Thyroid gland (tissue), 4 donors: ENCODE measurements around the gene GCK. TPM values are rescaled to one million over a fixed set of nuclear protein-coding genes. Genes with fewer than 3 reads are reported as not detected.

ENCODE experiments used
- DNase-seq, 2 donors: peaks; one replicate each; pipeline ENCODE4 v3.0.0-alpha.2; 2019
- H3K27ac ChIP-seq, 3 donors: fragments of 200-600 bp; sonication (generic); 1 replicate in 2 of 3; 2 replicates in 1 of 3; pipeline ENCODE4 v1.5.1; 2016 to 2019; ENCODE audit warnings: mild to moderate bottlenecking in 1 of 3, moderate library complexity in 1 of 3
- H3K27me3 ChIP-seq: fragments of 200-600 bp; sonication (generic); one replicate; pipeline ENCODE4 v1.5.1; 2019
- H3K36me3 ChIP-seq, 2 donors: fragments of 200-600 bp; sonication (generic); one replicate each; pipeline ENCODE4 v1.5.1; 2016 to 2019
- H3K4me1 ChIP-seq, 2 donors: fragments of 200-600 bp; sonication (generic); one replicate each; pipeline ENCODE4 v1.5.1; 2017 to 2019
- H3K4me3 ChIP-seq, 3 donors: fragments of 200-600 bp; sonication (generic); replicated peaks in 1 of 3; 1 replicate in 2 of 3; 2 replicates in 1 of 3; pipeline ENCODE4 v1.5.1; 2016; ENCODE audit warnings: mild to moderate bottlenecking in 1 of 3
- H3K9me3 ChIP-seq: fragments of 200-600 bp; sonication (generic); one replicate; pipeline ENCODE4 v1.5.1; 2017
- POLR2A ChIP-seq, 2 donors: fragments of 450-650 bp; IDR thresholded peaks; one replicate each; pipeline ENCODE4 v1.6.1; 2017; ENCODE audit warnings: antibody characterized with exemption in 2 of 2, mild to moderate bottlenecking in 2 of 2, moderate library complexity in 1 of 2
- WGBS, 2 donors: methylation state at CpG; one replicate each; pipeline ENCODE4 v1.1.5; 2017; 5-methylcytosine and 5-hydroxymethylcytosine counted together
- intact Hi-C: fragments of 100-400 bp; cut with DNase I; formaldehyde crosslinking; loops from one replicate; pipeline ENCODE4 v1.15.1; 2023
- total RNA-seq, 4 donors: library from RNA; depleted of rRNA; stranded (reverse); fragments of >200 nt; gene quantifications; one replicate each; pipeline ENCODE4 v1.2.3, GENCODE V29; 2016
- TF ChIP-seq, protein P1 (sequence below), 6 experiments: fragments of 200-600 bp in 3 of 6; fragments of 450-650 bp in 3 of 6; sonication (generic) in 3 of 6; IDR thresholded peaks; one replicate each; pipeline ENCODE4 v1.5.1; 2016 to 2019; ENCODE audit warnings: antibody characterized with exemption in 6 of 6, mild to moderate bottlenecking in 2 of 6, inconsistent platforms in 1 of 6, moderate library complexity in 1 of 6

GCK gene
- total RNA-seq, 4 donors from 2014 or later, result 0.22 to 0.73 TPM; not detected in 2

DNA sequence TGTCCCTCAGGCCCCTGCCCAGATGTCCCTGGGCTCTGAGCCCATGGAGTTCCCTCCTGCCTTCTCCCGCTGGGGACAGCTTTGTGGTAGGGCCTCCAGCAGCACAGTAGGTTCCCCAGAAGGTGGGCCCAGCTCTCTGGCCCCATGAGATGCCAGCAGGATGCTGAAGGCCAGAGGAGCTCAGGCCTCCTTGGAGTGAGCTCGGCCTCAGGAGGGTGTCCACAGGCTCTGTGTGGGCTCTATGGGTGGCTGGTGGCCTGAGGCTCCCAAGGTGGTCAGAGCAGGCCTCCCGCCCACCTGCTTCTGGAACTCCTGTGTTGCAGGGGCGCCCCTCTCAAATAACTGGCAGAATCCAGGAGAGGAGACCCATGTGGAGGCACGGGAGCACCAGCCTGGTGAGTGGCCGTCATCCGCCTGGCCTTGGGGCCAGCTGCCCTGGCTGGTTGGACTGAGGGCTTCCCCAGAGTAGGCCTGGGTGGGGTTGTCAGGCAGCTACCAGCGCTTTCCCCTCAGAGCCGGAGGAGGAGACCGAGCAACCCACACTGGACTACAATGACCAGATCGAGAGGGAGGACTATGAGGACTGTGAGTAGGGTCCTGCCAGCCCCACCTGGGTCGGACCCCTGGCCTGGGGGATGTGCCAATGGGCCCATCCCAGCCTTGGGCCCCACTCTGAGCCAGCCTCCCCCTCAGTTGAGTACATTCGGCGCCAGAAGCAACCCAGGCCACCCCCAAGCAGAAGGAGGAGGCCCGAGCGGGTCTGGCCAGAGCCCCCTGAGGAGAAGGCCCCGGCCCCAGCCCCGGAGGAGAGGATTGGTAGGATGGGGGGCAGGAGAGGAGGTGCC lies 81.9 kb downstream of the GCK start:
- 91 to 100% methylated on average over 3 to 12 of the region's 18 CpGs for WGBS, 2 donors
- Histone ChIP-seq H3K4me3 (no peak overlapping the region), H3K27me3 (no peaks in the 10 kb centered on the region), H3K4me1 (peaks cover 0 to 14% of the 10 kb centered on the region in 2 donors), H3K9me3 (no peaks in the 10 kb centered on the region), H3K36me3 (no peaks in the 10 kb centered on the region), H3K27ac (peak overlapping the region in 1 of 3 donors; percentile 41)
- no peak for DNase-seq
- TF ChIP-seq, protein P1, sequence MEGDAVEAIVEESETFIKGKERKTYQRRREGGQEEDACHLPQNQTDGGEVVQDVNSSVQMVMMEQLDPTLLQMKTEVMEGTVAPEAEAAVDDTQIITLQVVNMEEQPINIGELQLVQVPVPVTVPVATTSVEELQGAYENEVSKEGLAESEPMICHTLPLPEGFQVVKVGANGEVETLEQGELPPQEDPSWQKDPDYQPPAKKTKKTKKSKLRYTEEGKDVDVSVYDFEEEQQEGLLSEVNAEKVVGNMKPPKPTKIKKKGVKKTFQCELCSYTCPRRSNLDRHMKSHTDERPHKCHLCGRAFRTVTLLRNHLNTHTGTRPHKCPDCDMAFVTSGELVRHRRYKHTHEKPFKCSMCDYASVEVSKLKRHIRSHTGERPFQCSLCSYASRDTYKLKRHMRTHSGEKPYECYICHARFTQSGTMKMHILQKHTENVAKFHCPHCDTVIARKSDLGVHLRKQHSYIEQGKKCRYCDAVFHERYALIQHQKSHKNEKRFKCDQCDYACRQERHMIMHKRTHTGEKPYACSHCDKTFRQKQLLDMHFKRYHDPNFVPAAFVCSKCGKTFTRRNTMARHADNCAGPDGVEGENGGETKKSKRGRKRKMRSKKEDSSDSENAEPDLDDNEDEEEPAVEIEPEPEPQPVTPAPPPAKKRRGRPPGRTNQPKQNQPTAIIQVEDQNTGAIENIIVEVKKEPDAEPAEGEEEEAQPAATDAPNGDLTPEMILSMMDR (IDR thresholded peaks at IDR 0.05), result no peak
- no peak for TF ChIP-seq POLR2A (IDR thresholded peaks at IDR 0.05)
- intact Hi-C loops, result no loop called here

DNA sequence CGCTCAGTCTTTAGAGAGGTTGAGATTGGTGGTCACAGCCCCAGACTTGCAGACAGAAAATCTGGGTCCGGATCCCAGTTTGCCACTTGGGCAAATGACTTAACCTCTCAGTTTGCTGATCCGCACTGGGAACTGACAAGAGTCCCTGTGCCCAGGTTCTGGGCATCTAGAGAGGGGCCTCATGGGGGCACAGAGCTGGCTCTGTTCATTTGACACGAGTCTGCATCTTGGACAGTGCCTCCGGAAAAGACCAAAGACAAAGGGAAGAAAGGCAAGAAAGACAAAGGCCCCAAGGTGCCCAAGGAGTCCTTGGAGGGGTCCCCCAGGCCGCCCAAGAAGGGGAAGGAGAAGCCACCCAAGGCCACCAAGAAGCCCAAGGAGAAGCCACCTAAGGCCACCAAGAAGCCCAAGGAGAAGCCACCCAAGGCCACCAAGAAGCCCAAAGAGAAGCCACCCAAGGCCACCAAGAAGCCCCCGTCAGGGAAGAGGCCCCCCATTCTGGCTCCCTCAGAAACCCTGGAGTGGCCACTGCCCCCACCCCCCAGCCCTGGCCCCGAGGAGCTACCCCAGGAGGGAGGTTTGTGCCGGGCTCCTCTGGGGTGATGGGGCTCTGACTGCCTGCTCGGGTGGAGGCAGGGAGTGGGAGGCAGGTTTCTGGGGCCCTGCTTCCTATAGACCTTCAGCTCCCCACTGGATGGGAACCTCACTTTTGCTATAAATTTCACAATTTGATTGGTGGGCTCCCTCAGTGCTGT lies 82.8 kb downstream of the GCK start:
- TF ChIP-seq, protein P1 (IDR thresholded peaks at IDR 0.05), result no peak
- no peak for TF ChIP-seq POLR2A (IDR thresholded peaks at IDR 0.05)
- peak overlapping the region in 1 of 3 donors; percentile 52 for H3K4me3 ChIP-seq
- H3K27ac ChIP-seq, result peak overlapping the region in 1 of 3 donors; percentile 87
- H3K27me3 ChIP-seq, result no peaks in the 10 kb centered on the region
- intact Hi-C loops, result no loop called here
- 80 to 86% methylated on average over 9 of the region's 10 CpGs for WGBS, 2 donors
- no peaks in the 10 kb centered on the region for H3K9me3 ChIP-seq
- H3K4me1 ChIP-seq, result peaks cover 0 to 14% of the 10 kb centered on the region in 2 donors
- no peaks in the 10 kb centered on the region for H3K36me3 ChIP-seq
- DNase-seq, result no peak

DNA sequence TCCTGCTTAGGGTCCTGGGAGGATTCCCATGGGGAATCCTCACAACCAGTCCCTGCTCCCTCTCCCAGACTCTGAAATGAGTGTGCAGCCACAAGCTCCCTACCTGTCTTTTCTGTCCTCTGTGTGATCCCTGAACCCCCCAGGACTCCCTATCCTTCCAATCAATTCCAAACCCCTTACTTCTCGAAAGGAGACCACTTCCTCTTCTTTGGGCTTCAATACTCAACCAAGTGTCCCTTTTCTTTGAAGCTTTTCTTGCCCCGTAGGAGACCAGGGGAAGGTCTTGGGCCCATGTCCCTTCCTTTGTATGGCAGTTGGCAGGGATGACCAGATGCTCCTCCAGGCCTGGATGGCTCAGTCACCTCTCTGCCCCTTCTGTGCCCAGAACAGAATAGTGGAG lies 83.4 kb downstream of the GCK start:
- Histone ChIP-seq H3K27me3 (no peaks in the 10 kb centered on the region), H3K4me1 (peaks cover 0 to 14% of the 10 kb centered on the region in 2 donors), H3K9me3 (no peaks in the 10 kb centered on the region), H3K36me3 (no peaks in the 10 kb centered on the region), H3K4me3 (peak overlapping the region in 1 of 3 donors; percentile 52), H3K27ac (peak overlapping the region in 2 of 3 donors; percentile 87)
- 78% methylated on average over 2 of the region's 2 CpGs for WGBS, 2 donors
- intact Hi-C loops, result no loop called here
- TF ChIP-seq, protein P1 (IDR thresholded peaks at IDR 0.05), result no peak
- no peak for TF ChIP-seq POLR2A (IDR thresholded peaks at IDR 0.05)
- DNase-seq, result no peak

DNA sequence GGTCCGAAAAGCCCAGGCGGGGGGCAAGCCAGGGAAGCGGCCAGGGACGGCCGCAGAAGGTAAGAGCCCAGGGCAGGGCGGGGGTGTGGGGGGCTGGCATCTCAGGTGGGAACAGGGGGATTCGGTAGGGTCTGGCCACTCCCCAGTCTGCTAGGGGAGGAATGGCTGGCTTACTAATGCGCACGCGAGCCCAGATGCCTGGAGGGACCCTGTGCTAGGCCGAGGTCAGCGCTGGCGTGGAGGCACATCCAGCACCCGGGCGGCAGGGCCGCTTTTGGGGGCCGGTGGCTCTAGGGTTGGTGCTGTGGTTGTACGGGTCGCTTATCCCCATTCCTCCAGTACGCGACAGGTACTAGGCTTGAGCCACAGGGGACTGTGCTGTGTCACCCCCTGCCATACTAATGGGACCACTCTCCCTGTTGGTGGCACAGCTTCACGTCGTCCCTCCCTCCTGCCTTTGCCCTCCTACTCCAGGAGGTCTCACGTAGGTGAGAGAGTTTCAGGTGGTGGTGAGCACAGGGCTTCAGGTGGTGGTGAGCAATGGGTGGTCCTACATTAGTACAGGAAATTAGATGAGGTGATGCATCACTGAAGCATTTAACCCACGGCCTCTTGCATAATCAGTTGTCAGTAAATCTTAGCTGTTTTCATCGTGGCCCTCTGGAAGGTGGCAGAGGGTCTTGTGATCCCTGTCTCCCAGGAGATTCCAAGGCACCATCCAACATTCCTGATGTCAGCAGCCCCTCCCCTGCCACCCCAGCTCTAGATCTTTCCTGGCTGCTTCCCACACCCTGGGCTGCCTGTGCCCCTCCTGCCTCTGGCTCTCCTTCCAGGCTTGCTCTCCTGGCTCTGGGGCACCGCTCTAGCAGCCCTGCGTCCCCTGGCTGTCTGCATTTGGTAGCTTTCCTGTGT lies 84.1 kb downstream of the GCK start:
- intact Hi-C loops, result no loop called here
- Histone ChIP-seq H3K27ac (peak overlapping the region; percentile 64 to 87 (median 87)), H3K36me3 (no peaks in the 10 kb centered on the region), H3K27me3 (no peaks in the 10 kb centered on the region), H3K4me3 (peak overlapping the region in 1 of 3 donors; percentile 52), H3K4me1 (peaks cover 0 to 14% of the 10 kb centered on the region in 2 donors), H3K9me3 (no peaks in the 10 kb centered on the region)
- WGBS, 2 donors, result 49 to 58% methylated on average over 7 to 9 of the region's 28 CpGs
- peak in 1 of 2 donors; percentile 36 for DNase-seq
- TF ChIP-seq, protein P1 (IDR thresholded peaks at IDR 0.05), result no peak
- TF ChIP-seq POLR2A (IDR thresholded peaks at IDR 0.05), result no peak
